AG08396 (cell line): ENCODE data around the gene LARP1.
A peak's percentile ranks its signal among the peaks of the same experiment; 100 is the strongest.
"Not testable (repeated sequence)": the region's sequence is repeated elsewhere in the genome, so short reads cannot be mapped to it uniquely, and the experiment has no call there.

ENCODE experiments used
- DNase-seq: peaks from one replicate; pipeline ENCODE4 v3.0.0; 2012; ENCODE audit warnings: low spot score, mixed read lengths

Gene LARP1

GRCh38 chr5:154793599-154794524 lies 38.7 kb downstream of the LARP1 start:
- no peak for DNase-seq

GRCh38 chr5:154794525-154795234 lies 39.5 kb downstream of the LARP1 start:
- DNase-seq: peak; percentile 52

GRCh38 chr5:154795235-154795596 lies 40.0 kb downstream of the LARP1 start:
- DNase-seq: no peak

GRCh38 chr5:154797762-154798161 lies 42.6 kb downstream of the LARP1 start:
- DNase-seq: no peak

GRCh38 chr5:154800582-154800981 lies 45.4 kb downstream of the LARP1 start:
- DNase-seq: no peak

- DNase-seq: no peak
Observed at GRCh38 chr5:154801083-154801482, 45.9 kb downstream of the LARP1 start.

GRCh38 chr5:154802050-154802449 lies 46.9 kb downstream of the LARP1 start:
- DNase-seq: no peak

GRCh38 chr5:154806176-154806575 lies 51.0 kb downstream of the LARP1 start:
- DNase-seq: no peak

- DNase-seq: no peak
Observed at GRCh38 chr5:154811239-154811638, 56.1 kb downstream of the LARP1 start.

GRCh38 chr5:154811653-154812465 lies 56.7 kb downstream of the LARP1 start:
- peak; percentile 72 for DNase-seq

GRCh38 chr5:154813158-154813557 lies 58.0 kb downstream of the LARP1 start:
- no peak for DNase-seq

GRCh38 chr5:154813736-154814135 lies 58.6 kb downstream of the LARP1 start:
- no peak for DNase-seq

GRCh38 chr5:154815025-154815424 lies 59.8 kb downstream of the LARP1 start:
- no peak for DNase-seq

- no peak for DNase-seq
Observed at GRCh38 chr5:154815684-154816247, 60.6 kb downstream of the LARP1 start.

- no peak for DNase-seq
Observed at GRCh38 chr5:154816891-154817492, 61.8 kb downstream of the LARP1 start.

GRCh38 chr5:154817815-154818214 lies 62.6 kb downstream of the LARP1 start:
- DNase-seq: no peak

GRCh38 chr5:154818471-154819116 lies 63.4 kb downstream of the LARP1 start:
- no peak for DNase-seq

GRCh38 chr5:154819546-154819945 lies 64.4 kb downstream of the LARP1 start:
- DNase-seq: no peak

GRCh38 chr5:154820383-154820782 lies 65.2 kb downstream of the LARP1 start:
- DNase-seq: no peak

- not testable (repeated sequence) for DNase-seq
Observed at GRCh38 chr5:154822896-154823295, 67.7 kb downstream of the LARP1 start.

- DNase-seq: no peak
Observed at GRCh38 chr5:154823605-154824004, 68.4 kb downstream of the LARP1 start.
